ENCODE data around the gene REL.
"Not testable (repeated sequence)": the region's sequence is repeated elsewhere in the genome, so short reads cannot be mapped to it uniquely, and the experiment has no call there.

REL gene

GRCh38 chr2:60906395-60906794 is 25.0 kb downstream of the REL start:
- H3K27ac ChIP-seq (ENCODE audit: low read length): no peak overlapping the region
- no peaks in the 10 kb centered on the region for H3K9me3 ChIP-seq (ENCODE audit: insufficient read depth, low read length, severe bottlenecking)
- ATAC-seq (ENCODE audit: insufficient read depth, low read depth) (no peak), DNase-seq (no peak)
- H2AFZ ChIP-seq (ENCODE audit: low read depth, low read length): no peak overlapping the region
- no peak for TF ChIP-seq CTCF (IDR thresholded peaks at IDR 0.05; ENCODE audit: borderline replicate concordance, extremely low read depth, low read length, poor library complexity, severe bottlenecking)
- TF ChIP-seq EZH2 (IDR thresholded peaks at IDR 0.05; ENCODE audit: borderline replicate concordance, low read depth, low read length, severe bottlenecking): no peak
- H3K4me2 ChIP-seq (ENCODE audit: insufficient read depth, low read length): no peak overlapping the region
- H3K4me3 ChIP-seq (ENCODE audit: low read depth in 1 of 2, low read length in 2 of 2): no peak overlapping the region
- H3K4me1 ChIP-seq (ENCODE audit: insufficient read depth, low read length): no peaks in the 10 kb centered on the region
- no peaks in the 10 kb centered on the region for H4K20me1 ChIP-seq (ENCODE audit: insufficient read depth, low read length)
- peaks cover 21% of the 10 kb centered on the region; the same call in 1 of the 2 replicates for H3K36me3 ChIP-seq (ENCODE audit: insufficient read depth, low read length)
- no peaks in the 10 kb centered on the region for H3K79me2 ChIP-seq (ENCODE audit: insufficient read depth, low read length)
- no peak overlapping the region for H3K9ac ChIP-seq (ENCODE audit: low read depth, low read length)
- H3K27me3 ChIP-seq (ENCODE audit: insufficient read depth, low read length, poor library complexity): no peaks in the 10 kb centered on the region

GRCh38 chr2:60907329-60907728 is 26.0 kb downstream of the REL start:
- Histone ChIP-seq H3K9me3 (ENCODE audit: insufficient read depth, low read length, severe bottlenecking) (no peaks in the 10 kb centered on the region), H3K27ac (ENCODE audit: low read length) (no peak overlapping the region), H3K4me3 (ENCODE audit: low read depth in 1 of 2, low read length in 2 of 2) (no peak overlapping the region), H4K20me1 (ENCODE audit: insufficient read depth, low read length) (no peaks in the 10 kb centered on the region), H3K27me3 (ENCODE audit: insufficient read depth, low read length, poor library complexity) (no peaks in the 10 kb centered on the region), H3K9ac (ENCODE audit: low read depth, low read length) (no peak overlapping the region), H2AFZ (ENCODE audit: low read depth, low read length) (no peak overlapping the region), H3K36me3 (ENCODE audit: insufficient read depth, low read length) (peaks cover 15% of the 10 kb centered on the region; the same call in 1 of the 2 replicates), H3K79me2 (ENCODE audit: insufficient read depth, low read length) (no peaks in the 10 kb centered on the region), H3K4me1 (ENCODE audit: insufficient read depth, low read length) (no peaks in the 10 kb centered on the region), H3K4me2 (ENCODE audit: insufficient read depth, low read length) (no peak overlapping the region)
- no peak for TF ChIP-seq EZH2 (IDR thresholded peaks at IDR 0.05; ENCODE audit: borderline replicate concordance, low read depth, low read length, severe bottlenecking)
- no peak for ATAC-seq (ENCODE audit: insufficient read depth, low read depth)
- DNase-seq: no peak

- no peak for TF ChIP-seq CTCF (IDR thresholded peaks at IDR 0.05; ENCODE audit: borderline replicate concordance, extremely low read depth, low read length, poor library complexity, severe bottlenecking)
- no peaks in the 10 kb centered on the region for H3K27me3 ChIP-seq (ENCODE audit: insufficient read depth, low read length, poor library complexity)
- no peaks in the 10 kb centered on the region for H3K9me3 ChIP-seq (ENCODE audit: insufficient read depth, low read length, severe bottlenecking)
- no peaks in the 10 kb centered on the region for H3K79me2 ChIP-seq (ENCODE audit: insufficient read depth, low read length)
- H3K36me3 ChIP-seq (ENCODE audit: insufficient read depth, low read length): peaks cover 29% of the 10 kb centered on the region
- no peak overlapping the region for H3K9ac ChIP-seq (ENCODE audit: low read depth, low read length)
- no peak overlapping the region for H3K4me3 ChIP-seq (ENCODE audit: low read depth in 1 of 2, low read length in 2 of 2)
- H3K27ac ChIP-seq (ENCODE audit: low read length): no peak overlapping the region
- no peaks in the 10 kb centered on the region for H3K4me1 ChIP-seq (ENCODE audit: insufficient read depth, low read length)
- no peak overlapping the region for H2AFZ ChIP-seq (ENCODE audit: low read depth, low read length)
- H4K20me1 ChIP-seq (ENCODE audit: insufficient read depth, low read length): no peaks in the 10 kb centered on the region
- DNase-seq (no peak), ATAC-seq (ENCODE audit: insufficient read depth, low read depth) (no peak)
- H3K4me2 ChIP-seq (ENCODE audit: insufficient read depth, low read length): no peak overlapping the region
These were observed 44.8 kb downstream of the REL start for GRCh38 chr2:60925994-60926740.

- ATAC-seq (ENCODE audit: insufficient read depth, low read depth) (no peak), DNase-seq (no peak)
- H3K36me3 ChIP-seq (ENCODE audit: insufficient read depth, low read length): peaks cover 25% of the 10 kb centered on the region
- H3K9me3 ChIP-seq (ENCODE audit: insufficient read depth, low read length, severe bottlenecking): no peaks in the 10 kb centered on the region
- no peak for TF ChIP-seq EZH2 (IDR thresholded peaks at IDR 0.05; ENCODE audit: borderline replicate concordance, low read depth, low read length, severe bottlenecking)
- no peak for TF ChIP-seq CTCF (IDR thresholded peaks at IDR 0.05; ENCODE audit: borderline replicate concordance, extremely low read depth, low read length, poor library complexity, severe bottlenecking)
- H3K79me2 ChIP-seq (ENCODE audit: insufficient read depth, low read length): no peaks in the 10 kb centered on the region
- no peaks in the 10 kb centered on the region for H4K20me1 ChIP-seq (ENCODE audit: insufficient read depth, low read length)
- no peak overlapping the region for H2AFZ ChIP-seq (ENCODE audit: low read depth, low read length)
- no peak overlapping the region for H3K4me2 ChIP-seq (ENCODE audit: insufficient read depth, low read length)
- H3K4me1 ChIP-seq (ENCODE audit: insufficient read depth, low read length): no peaks in the 10 kb centered on the region
- H3K27me3 ChIP-seq (ENCODE audit: insufficient read depth, low read length, poor library complexity): no peaks in the 10 kb centered on the region
- no peak overlapping the region for H3K27ac ChIP-seq (ENCODE audit: low read length)
- H3K4me3 ChIP-seq (ENCODE audit: low read depth in 1 of 2, low read length in 2 of 2): no peak overlapping the region
- H3K9ac ChIP-seq (ENCODE audit: low read depth, low read length): no peak overlapping the region
These were observed 45.6 kb downstream of the REL start for GRCh38 chr2:60926741-60927552.

GRCh38 chr2:60932061-60932460 is 50.7 kb downstream of the REL start:
- H3K4me1 ChIP-seq (ENCODE audit: insufficient read depth, low read length); H2AFZ ChIP-seq (ENCODE audit: low read depth, low read length); H3K79me2 ChIP-seq (ENCODE audit: insufficient read depth, low read length); H3K9me3 ChIP-seq (ENCODE audit: insufficient read depth, low read length, severe bottlenecking); H3K27me3 ChIP-seq (ENCODE audit: insufficient read depth, low read length, poor library complexity); H3K27ac ChIP-seq (ENCODE audit: low read length); H4K20me1 ChIP-seq (ENCODE audit: insufficient read depth, low read length); H3K36me3 ChIP-seq (ENCODE audit: insufficient read depth, low read length); H3K9ac ChIP-seq (ENCODE audit: low read depth, low read length); H3K4me3 ChIP-seq (ENCODE audit: low read depth in 1 of 2, low read length in 2 of 2); H3K4me2 ChIP-seq (ENCODE audit: insufficient read depth, low read length); DNase-seq; ATAC-seq (ENCODE audit: insufficient read depth, low read depth): not testable (repeated sequence)

All from DND-41 (cell line).